HUES64 (cell line): ENCODE results near the gene APBA3. TPM values are rescaled to one million over a fixed set of nuclear protein-coding genes. Genes with fewer than 3 reads are reported as not detected.

Experiments
- H3K27ac ChIP-seq: 2 replicates; pipeline ENCODE4 v1.7.0; 2013; ENCODE audit warnings: low read depth, low read length, inconsistent platforms
- H3K27me3 ChIP-seq: 2 replicates; pipeline ENCODE4 v1.6.1; 2013; ENCODE audit warnings: mild to moderate bottlenecking, low read length; ENCODE audit not compliant: insufficient read depth
- H3K36me3 ChIP-seq: 2 replicates; pipeline ENCODE4 v1.6.1; 2013; ENCODE audit warnings: mild to moderate bottlenecking, low read length; ENCODE audit not compliant: insufficient read depth
- H3K4me1 ChIP-seq: 2 replicates; pipeline ENCODE4 v1.6.1; 2013; ENCODE audit warnings: mild to moderate bottlenecking, low read length, moderate library complexity; ENCODE audit not compliant: insufficient read depth
- H3K4me3 ChIP-seq: 2 replicates; pipeline ENCODE4 v1.5.1; 2013; ENCODE audit warnings: mild to moderate bottlenecking, low read length, moderate library complexity
- H3K9ac ChIP-seq: 2 replicates; pipeline ENCODE4 v1.6.1; 2013; ENCODE audit warnings: mild to moderate bottlenecking, low read depth, low read length
- H3K9me3 ChIP-seq: 2 replicates; pipeline ENCODE4 v1.6.1; 2013; ENCODE audit warnings: low read depth, low read length; ENCODE audit not compliant: insufficient read depth
- WGBS: fragments of 150-250, 120-280 bp; methylation state at CpG from one replicate; pipeline ENCODE4 v1.1.7; 2013; ENCODE audit warnings: missing lambda C conversion rate; 5-methylcytosine and 5-hydroxymethylcytosine counted together
- polyA plus RNA-seq, 2 experiments: library from polyadenylated mRNA; stranded (reverse); fragments of 50-300 nt; gene quantifications; one replicate each; pipeline ENCODE4 v1.2.3, GENCODE V29; 2013

Gene APBA3, protein sequence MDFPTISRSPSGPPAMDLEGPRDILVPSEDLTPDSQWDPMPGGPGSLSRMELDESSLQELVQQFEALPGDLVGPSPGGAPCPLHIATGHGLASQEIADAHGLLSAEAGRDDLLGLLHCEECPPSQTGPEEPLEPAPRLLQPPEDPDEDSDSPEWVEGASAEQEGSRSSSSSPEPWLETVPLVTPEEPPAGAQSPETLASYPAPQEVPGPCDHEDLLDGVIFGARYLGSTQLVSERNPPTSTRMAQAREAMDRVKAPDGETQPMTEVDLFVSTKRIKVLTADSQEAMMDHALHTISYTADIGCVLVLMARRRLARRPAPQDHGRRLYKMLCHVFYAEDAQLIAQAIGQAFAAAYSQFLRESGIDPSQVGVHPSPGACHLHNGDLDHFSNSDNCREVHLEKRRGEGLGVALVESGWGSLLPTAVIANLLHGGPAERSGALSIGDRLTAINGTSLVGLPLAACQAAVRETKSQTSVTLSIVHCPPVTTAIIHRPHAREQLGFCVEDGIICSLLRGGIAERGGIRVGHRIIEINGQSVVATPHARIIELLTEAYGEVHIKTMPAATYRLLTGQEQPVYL
- polyA plus RNA-seq (2013, experiment 1 of 2) = 12.9 TPM
- polyA plus RNA-seq (2013, experiment 2 of 2) = 14.9 TPM

DNA sequence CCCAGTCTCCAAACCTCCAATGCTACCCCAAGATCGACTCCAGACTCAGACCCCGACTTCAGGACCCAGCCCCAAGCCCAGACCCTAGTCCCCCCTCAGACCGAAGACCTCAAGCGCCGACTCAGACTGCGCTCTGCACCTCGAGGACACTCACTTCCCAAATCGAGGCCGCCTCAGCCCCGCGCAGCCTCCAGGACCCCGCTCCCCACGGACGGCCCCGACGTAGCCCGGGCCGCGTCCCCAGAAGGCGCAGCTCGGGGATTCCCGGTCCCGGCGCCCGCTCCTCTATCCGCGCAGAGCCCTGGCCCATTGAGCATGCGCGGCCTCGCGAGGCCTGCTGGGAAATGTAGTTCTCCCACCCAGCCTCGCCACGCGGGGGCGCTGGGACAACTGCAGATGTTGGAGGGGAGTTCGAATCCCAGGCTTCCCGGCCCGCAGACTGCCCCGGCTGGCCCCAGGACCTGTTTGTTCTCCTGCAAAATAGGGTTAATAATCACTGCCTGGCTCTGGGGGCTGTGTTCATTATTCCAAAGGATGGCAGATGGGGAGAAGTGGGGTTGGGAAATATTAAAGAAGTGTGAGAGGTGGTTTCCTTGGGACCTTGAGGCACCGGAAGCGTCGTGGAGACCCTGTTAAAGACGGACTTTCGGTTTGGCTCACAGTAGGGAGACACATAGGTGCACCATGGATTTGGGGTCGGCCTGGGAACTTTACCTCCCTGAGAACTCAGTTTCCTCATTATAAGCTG is at the start of gene APBA3:
Gene APBA3 (minus strand): TSS at position 311 of the 748 bp plus-strand sequence. CDS start 1,428 bp downstream, outside the sequence.
- 9% methylated on average over 45 of the region's 45 CpGs for WGBS
- Histone ChIP-seq H3K9me3 (no peaks in the 10 kb centered on the region), H3K36me3 (peaks cover 27% of the 10 kb centered on the region), H3K4me3 (peak within 1 kb of the TSS; percentile 81), H3K4me1 (no peaks in the 10 kb centered on the region), H3K27me3 (no peaks in the 10 kb centered on the region), H3K9ac (peak within 1 kb of the TSS; percentile 84), H3K27ac (peak within 1 kb of the TSS; percentile 94)

DNA sequence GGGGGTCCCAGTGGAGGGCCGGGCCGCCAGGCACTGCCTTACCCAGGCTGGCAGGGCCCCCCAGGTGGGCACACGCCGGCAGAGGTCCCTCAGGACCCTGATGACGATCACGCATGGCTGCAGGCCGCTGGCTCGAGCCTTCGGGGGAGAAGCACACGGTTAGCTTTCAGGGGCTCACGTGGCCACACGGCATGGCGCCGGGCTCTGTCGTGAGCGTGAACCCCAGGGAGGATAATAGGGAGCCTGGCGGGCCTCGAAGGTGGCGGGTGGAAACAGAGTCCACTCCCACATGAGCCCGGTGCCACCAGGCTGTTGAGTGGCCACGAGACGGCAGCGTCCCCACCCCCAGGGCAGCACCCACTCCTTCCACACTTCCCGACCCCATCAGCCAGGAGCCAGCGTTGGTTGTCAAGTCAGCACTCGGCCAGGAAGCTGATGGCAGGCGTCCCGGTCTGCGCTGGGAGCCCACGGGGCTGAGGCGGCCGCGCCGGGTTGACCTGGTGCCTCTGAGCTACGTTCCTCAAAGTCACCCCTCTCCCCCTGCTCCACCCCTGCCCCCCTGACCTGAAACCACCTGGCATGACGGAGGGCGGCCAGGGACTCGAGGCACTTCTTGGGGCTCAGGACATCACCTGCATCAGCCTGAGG is 49.3 kb upstream of the APBA3 start:
- 91% methylated on average over 38 of the region's 38 CpGs for WGBS
- no peak overlapping the region for H3K27ac ChIP-seq
- H3K4me1 ChIP-seq = no peaks in the 10 kb centered on the region
- no peak overlapping the region for H3K9ac ChIP-seq
- no peaks in the 10 kb centered on the region for H3K36me3 ChIP-seq
- H3K4me3 ChIP-seq = no peak overlapping the region
- no peaks in the 10 kb centered on the region for H3K9me3 ChIP-seq
- no peaks in the 10 kb centered on the region for H3K27me3 ChIP-seq

DNA sequence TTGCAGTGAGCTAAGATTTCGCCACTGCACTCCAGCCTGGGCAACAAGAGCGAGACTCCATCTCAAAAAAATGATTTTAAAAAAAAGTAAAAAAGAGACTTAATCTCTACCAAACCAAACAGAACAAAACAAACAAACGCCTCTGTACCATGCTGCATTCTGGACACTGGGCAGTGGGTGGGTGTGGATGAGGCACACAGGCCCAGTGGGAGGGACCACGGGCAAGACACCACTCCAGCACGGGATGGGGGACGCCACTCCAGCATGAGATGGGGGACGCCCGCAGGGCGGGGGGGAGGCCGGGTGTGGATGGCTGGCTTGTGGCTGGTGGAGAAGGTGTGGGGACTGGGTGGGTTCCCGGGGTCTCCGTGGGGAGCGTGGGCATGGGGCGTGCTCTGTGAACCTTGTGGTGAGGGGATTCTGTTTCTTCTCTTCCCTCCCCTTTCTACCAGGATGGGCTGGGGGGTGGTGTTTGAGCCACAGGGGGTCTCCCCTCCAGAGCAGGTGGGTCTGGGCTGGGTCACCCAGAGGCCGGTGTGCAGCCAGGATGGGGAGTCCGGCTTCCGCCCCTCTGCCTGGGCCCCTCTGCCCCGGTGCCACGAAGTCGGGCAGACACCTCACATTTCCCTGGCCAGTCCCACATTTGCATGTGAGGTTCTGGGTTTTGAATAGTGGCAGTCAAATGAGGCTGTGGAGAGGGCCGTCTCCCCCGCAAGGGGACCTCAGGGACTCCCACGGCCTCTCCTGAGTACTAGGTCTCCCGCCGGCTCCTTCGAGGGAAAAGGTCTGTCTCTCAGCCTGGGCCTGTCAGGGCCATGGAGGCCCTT is 48.6 kb upstream of the APBA3 start:
- Histone ChIP-seq H3K9me3 (no peaks in the 10 kb centered on the region), H3K9ac (no peak overlapping the region), H3K27ac (no peak overlapping the region), H3K36me3 (no peaks in the 10 kb centered on the region), H3K4me1 (no peaks in the 10 kb centered on the region), H3K27me3 (no peaks in the 10 kb centered on the region), H3K4me3 (no peak overlapping the region)
- WGBS = 92% methylated on average over 23 of the region's 26 CpGs

DNA sequence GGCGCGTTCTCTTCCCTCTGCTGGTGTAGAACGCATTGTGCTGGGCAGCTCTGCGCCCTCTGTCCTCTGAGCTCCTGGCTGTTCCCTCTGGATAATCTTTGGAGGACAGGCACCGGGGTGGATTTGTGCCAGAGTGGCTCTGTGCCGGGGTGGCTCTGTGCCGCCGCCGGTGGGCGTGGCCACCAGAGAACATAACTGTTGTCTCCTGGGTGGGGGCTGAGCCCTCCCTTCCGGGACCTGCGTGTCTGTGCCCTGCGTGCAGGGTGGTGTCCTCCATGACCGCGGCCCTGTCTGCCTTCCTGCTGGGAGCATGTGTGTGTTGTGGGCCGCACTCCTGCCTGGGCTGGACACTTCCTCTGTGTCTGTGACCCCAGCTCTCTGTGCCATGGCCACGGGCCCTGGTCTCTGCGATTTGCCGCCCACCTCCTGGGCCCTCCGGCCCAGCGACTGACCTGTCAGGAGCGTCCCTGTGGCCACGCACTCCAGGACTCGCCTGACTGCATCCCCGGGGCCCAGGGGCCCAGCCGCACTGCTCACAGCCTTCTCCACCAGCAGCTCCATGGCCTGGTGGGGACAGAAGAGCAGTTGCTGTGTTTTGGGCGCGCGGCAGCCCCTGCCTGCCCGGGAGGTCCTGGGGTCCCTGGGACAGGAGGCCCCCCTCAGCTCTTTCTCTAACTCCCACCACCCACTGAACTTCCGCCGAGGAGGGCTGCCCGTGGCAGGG is 47.1 kb upstream of the APBA3 start:
- no peaks in the 10 kb centered on the region for H3K36me3 ChIP-seq
- H3K4me3 ChIP-seq = no peak overlapping the region
- no peak overlapping the region for H3K27ac ChIP-seq
- 93% methylated on average over 33 of the region's 33 CpGs for WGBS
- H3K27me3 ChIP-seq = no peaks in the 10 kb centered on the region
- no peaks in the 10 kb centered on the region for H3K4me1 ChIP-seq
- H3K9ac ChIP-seq = no peak overlapping the region
- no peaks in the 10 kb centered on the region for H3K9me3 ChIP-seq

DNA sequence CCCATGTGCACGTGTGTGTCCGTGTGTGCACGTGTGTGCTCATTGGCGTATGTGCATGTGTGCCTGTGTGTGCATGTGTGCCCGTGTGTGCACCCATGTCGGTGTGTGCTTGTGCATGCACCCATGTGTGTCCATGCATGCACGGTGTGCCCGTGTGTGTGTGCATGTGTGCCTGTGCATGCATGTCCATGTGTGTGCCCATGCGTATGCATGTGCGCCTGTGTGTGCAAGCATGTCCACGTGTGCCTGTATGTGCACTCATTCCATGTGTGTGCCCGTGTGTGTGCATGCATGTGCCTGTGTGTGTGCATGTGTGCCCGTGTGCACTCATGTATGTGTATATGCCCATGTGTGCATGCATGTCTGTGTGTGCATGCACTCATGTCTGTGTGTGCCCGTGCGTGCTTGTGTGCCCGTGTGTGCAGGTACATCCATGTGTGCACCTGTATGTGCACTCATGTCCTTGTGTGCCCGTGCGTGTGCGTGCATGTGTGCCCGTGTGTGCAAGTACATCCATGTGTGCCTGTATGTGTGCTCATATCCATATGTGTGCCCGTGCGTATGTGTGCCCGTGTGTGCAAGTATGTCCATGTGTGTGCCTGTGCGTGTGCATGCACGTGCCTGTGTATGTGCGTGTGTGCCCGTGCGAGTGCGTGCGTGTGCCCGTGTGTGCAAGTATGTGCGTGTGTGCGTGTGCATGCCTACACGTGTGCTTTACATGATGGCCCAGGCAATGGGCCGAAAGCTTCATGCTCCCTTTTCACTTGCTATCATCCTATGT is 46.3 kb upstream of the APBA3 start:
- Histone ChIP-seq H3K9ac (no peak overlapping the region), H3K27ac (no peak overlapping the region), H3K36me3 (no peaks in the 10 kb centered on the region), H3K9me3 (no peaks in the 10 kb centered on the region), H3K4me3 (no peak overlapping the region), H3K4me1 (no peaks in the 10 kb centered on the region), H3K27me3 (no peaks in the 10 kb centered on the region)
- 96% methylated on average over 35 of the region's 35 CpGs for WGBS

DNA sequence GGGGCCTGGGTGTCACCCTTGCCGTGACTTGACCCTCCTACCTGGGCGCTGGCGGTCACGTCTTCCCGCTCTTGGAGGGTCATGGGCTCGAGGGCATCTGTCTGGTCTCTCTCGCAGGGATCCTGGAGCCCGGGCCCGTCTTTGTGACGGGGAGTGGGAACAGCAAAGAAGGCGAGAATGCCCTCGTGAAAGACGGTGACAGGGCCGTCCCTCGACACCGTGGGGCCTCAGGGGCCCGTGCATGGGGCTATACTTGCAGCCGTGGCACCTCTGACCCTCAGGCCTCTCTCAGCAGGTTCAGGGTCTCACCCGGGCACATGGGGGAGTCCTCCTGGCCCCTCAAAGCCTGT is 45.6 kb upstream of the APBA3 start:
- no peak overlapping the region for H3K4me3 ChIP-seq
- H3K36me3 ChIP-seq = no peaks in the 10 kb centered on the region
- WGBS = 92% methylated on average over 19 of the region's 19 CpGs
- peaks cover 4% of the 10 kb centered on the region for H3K27me3 ChIP-seq
- H3K4me1 ChIP-seq = no peaks in the 10 kb centered on the region
- no peak overlapping the region for H3K27ac ChIP-seq
- no peak overlapping the region for H3K9ac ChIP-seq
- H3K9me3 ChIP-seq = no peaks in the 10 kb centered on the region

DNA sequence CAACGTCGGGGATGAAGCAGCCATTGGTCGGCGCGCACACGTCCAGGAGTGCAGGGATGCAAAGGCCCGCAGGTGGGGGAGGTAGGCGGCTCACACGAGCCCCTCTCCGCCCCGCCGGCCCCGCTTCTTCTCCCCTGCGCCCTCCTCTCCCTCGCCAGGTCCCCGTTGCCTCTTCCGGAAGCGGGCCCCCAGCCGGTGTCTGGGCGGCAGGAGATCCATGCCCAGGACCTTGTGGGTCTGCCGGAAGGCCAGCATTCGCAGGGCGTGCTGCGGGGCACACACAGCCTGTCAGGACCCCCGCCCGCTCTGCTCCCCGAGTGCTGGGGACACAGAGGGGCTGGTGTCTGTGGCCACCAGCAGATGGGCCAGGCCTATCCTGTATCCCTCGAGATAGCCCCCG is 44.4 kb upstream of the APBA3 start:
- H3K4me3 ChIP-seq = no peak overlapping the region
- H3K9ac ChIP-seq = no peak overlapping the region
- no peaks in the 10 kb centered on the region for H3K9me3 ChIP-seq
- H3K27ac ChIP-seq = no peak overlapping the region
- WGBS = 96% methylated on average over 29 of the region's 29 CpGs
- H3K4me1 ChIP-seq = no peaks in the 10 kb centered on the region
- H3K27me3 ChIP-seq = peaks cover 16% of the 10 kb centered on the region
- H3K36me3 ChIP-seq = no peaks in the 10 kb centered on the region

DNA sequence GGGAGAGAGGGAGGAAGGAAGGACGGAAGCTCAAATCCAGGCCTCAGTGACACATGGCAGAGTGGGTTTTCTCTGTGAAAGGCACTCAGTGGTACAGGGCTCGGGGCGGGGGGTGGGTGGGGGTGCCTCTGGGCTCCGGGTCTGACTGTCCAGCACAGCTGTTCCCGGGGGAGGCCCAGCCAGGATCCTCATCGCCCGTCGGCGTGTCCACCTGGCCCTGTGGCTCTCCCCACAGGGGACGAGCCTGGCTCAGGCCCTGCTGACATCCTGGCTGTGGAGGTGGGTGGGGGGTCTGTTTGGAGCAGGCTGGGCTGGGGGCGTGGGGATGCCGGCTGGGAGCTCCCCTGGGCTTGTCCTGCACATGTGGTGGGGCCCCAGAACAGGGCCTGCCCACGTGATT is 42.9 kb upstream of the APBA3 start:
- Histone ChIP-seq H3K9me3 (no peaks in the 10 kb centered on the region), H3K27me3 (peaks cover 25% of the 10 kb centered on the region), H3K9ac (no peak overlapping the region), H3K4me1 (no peaks in the 10 kb centered on the region), H3K36me3 (no peaks in the 10 kb centered on the region), H3K27ac (no peak overlapping the region), H3K4me3 (no peak overlapping the region)
- WGBS = 94% methylated on average over 13 of the region's 13 CpGs

DNA sequence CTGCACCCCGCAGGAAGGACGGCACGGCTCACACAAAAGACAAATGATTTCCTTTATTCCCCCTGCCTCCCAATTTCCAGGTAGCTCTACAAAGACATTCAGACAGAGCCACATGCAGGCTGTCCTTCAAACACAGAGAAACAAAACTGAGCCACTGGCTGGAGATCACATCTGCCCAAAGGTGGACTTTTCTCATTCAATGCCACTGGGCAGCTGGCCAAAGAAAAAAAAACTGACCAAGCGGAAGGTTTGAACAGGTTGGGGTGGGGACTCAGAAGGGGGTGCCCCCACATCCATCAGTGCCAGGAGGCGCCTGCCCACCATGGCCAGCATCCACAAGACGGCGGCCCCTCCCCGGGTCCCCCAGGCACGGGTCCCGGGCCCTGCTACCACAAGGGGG is 42.5 kb upstream of the APBA3 start:
- Histone ChIP-seq H3K9ac (no peak overlapping the region), H3K4me1 (no peaks in the 10 kb centered on the region), H3K4me3 (no peak overlapping the region), H3K27me3 (peaks cover 29% of the 10 kb centered on the region), H3K36me3 (no peaks in the 10 kb centered on the region), H3K9me3 (no peaks in the 10 kb centered on the region), H3K27ac (no peak overlapping the region)
- WGBS = 96% methylated on average over 10 of the region's 10 CpGs
